WTC11 (cell line): ENCODE data around the gene HIBADH.
A peak's percentile ranks its signal among the peaks of the same experiment; 100 is the strongest.

Experiments used
- NR1H2 ChIP-seq: sonication (generic); formaldehyde crosslinking; IDR thresholded peaks from 2 replicates; pipeline ENCODE4 v1.9.0; 2021; ENCODE audit warnings: mild to moderate bottlenecking, moderate library complexity, missing genetic modification reagents
- TEAD4 ChIP-seq: sonication (generic); formaldehyde crosslinking; IDR thresholded peaks from 2 replicates; pipeline ENCODE4 v1.8.0; 2022; ENCODE audit warnings: mild to moderate bottlenecking, missing genetic modification reagents
- TF ChIP-seq, protein P1 (sequence below): fragments of 200-600 bp; IDR thresholded peaks from 2 replicates; pipeline ENCODE4 v1.8.0; 2022; ENCODE audit warnings: antibody characterized with exemption
- TF ChIP-seq, protein P2 (sequence below): sonication (generic); formaldehyde crosslinking; IDR thresholded peaks from 2 replicates; pipeline ENCODE4 v1.8.1; 2023; ENCODE audit warnings: mild to moderate bottlenecking, missing genetic modification reagents, moderate library complexity
- TF ChIP-seq, protein P3 (sequence below): sonication (generic); formaldehyde crosslinking; IDR thresholded peaks from 2 replicates; pipeline ENCODE4 v1.8.0; 2022; ENCODE audit warnings: mild to moderate bottlenecking, missing genetic modification reagents
- TF ChIP-seq, protein P4 (sequence below): sonication (generic); formaldehyde crosslinking; IDR thresholded peaks from 2 replicates; pipeline ENCODE4 v1.8.1; 2022; ENCODE audit warnings: low read depth, mild to moderate bottlenecking, moderate library complexity, missing genetic modification reagents, borderline replicate concordance

DNA sequence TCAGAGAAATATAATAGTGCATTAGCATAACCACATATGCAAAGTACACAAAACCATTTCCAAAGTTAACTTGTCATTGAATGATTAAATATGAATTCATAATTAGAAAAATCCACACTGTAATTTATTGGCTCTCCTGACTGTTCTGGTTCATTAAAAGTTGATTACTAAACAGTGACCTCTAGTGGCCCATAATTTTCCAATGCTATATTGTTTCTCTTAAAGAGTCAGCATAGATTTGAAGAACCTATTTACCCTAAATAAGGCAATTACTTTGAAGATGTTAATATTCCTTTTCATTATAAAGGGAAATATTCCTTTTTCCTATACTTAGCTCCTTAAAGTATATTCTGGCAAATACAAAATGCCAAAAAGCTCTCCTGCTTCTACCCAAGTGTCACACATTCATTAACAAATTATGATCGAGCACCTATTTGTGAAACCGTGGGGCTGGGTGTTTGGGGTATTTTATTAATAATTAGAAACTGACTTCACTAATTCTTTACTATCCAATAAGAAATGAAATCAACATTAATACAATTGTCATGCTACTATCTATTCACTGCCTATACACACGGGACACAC is 86.2 kb downstream of the HIBADH start:
- TF ChIP-seq, protein P1, sequence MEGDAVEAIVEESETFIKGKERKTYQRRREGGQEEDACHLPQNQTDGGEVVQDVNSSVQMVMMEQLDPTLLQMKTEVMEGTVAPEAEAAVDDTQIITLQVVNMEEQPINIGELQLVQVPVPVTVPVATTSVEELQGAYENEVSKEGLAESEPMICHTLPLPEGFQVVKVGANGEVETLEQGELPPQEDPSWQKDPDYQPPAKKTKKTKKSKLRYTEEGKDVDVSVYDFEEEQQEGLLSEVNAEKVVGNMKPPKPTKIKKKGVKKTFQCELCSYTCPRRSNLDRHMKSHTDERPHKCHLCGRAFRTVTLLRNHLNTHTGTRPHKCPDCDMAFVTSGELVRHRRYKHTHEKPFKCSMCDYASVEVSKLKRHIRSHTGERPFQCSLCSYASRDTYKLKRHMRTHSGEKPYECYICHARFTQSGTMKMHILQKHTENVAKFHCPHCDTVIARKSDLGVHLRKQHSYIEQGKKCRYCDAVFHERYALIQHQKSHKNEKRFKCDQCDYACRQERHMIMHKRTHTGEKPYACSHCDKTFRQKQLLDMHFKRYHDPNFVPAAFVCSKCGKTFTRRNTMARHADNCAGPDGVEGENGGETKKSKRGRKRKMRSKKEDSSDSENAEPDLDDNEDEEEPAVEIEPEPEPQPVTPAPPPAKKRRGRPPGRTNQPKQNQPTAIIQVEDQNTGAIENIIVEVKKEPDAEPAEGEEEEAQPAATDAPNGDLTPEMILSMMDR = peak; percentile 32; the same call in 1 of the 2 replicates
- no peak for TF ChIP-seq TEAD4 (CRISPR knock-in tag)
- TF ChIP-seq, protein P2, sequence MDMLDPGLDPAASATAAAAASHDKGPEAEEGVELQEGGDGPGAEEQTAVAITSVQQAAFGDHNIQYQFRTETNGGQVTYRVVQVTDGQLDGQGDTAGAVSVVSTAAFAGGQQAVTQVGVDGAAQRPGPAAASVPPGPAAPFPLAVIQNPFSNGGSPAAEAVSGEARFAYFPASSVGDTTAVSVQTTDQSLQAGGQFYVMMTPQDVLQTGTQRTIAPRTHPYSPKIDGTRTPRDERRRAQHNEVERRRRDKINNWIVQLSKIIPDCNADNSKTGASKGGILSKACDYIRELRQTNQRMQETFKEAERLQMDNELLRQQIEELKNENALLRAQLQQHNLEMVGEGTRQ (CRISPR knock-in tag) = no peak
- no peak for TF ChIP-seq NR1H2 (CRISPR knock-in tag)
- TF ChIP-seq, protein P3, sequence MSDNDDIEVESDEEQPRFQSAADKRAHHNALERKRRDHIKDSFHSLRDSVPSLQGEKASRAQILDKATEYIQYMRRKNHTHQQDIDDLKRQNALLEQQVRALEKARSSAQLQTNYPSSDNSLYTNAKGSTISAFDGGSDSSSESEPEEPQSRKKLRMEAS (CRISPR knock-in tag) = no peak
- TF ChIP-seq, protein P4, sequence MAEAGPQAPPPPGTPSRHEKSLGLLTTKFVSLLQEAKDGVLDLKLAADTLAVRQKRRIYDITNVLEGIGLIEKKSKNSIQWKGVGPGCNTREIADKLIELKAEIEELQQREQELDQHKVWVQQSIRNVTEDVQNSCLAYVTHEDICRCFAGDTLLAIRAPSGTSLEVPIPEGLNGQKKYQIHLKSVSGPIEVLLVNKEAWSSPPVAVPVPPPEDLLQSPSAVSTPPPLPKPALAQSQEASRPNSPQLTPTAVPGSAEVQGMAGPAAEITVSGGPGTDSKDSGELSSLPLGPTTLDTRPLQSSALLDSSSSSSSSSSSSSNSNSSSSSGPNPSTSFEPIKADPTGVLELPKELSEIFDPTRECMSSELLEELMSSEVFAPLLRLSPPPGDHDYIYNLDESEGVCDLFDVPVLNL (CRISPR knock-in tag) = no peak
